22Rv1 (cell line): ENCODE data around the gene FAM24B.

Source experiments
- ZFX ChIP-seq: fragments of 450-650 bp; IDR thresholded peaks from 2 replicates; pipeline ENCODE4 v1.6.1; 2017; ENCODE audit warnings: antibody characterized with exemption, borderline replicate concordance
- TF ChIP-seq, protein P1 (sequence below): fragments of 450-650 bp; IDR thresholded peaks from 2 replicates; pipeline ENCODE4 v1.5.1; 2017; ENCODE audit warnings: mild to moderate bottlenecking

DNA sequence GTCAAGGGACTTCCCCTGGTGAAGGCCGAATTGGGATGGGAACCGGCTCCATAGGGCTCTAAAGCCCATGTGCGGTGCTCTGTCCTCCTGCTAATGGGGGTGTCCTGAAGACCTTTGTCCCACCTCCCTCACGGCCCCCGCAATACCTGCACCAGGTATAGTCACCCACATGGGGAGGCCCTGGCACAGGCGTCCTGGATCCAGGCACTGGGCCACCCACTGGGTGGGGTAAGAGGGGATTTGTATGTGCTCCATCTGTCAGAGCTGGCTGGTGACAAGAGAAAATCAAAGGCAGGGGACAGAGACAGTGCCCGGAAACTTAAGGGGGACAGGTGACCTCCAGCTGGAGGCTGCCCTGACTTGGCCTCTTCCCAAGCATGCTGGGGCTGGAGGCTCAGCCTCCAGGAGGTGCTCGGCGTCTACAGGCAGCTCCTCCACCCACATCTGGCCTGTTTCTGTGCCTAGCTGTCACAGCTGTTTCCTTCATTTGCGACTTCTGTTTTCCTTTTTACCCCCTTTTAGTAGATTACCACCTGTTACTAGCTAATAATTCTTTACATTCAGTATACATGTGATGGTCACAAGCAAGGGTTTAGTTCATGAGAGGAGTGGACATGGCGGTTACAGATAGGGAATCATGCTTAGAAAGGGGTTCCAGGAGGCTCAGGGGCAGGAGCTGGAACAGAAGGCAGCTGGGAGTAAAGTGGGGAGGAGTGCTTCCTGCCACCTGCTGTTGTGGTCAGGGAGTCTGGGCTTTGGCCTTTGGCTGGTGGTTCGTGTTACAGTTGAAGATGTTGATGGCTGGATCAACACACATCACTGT, 31.4 kb downstream of the FAM24B start:
- TF ChIP-seq, protein P1, sequence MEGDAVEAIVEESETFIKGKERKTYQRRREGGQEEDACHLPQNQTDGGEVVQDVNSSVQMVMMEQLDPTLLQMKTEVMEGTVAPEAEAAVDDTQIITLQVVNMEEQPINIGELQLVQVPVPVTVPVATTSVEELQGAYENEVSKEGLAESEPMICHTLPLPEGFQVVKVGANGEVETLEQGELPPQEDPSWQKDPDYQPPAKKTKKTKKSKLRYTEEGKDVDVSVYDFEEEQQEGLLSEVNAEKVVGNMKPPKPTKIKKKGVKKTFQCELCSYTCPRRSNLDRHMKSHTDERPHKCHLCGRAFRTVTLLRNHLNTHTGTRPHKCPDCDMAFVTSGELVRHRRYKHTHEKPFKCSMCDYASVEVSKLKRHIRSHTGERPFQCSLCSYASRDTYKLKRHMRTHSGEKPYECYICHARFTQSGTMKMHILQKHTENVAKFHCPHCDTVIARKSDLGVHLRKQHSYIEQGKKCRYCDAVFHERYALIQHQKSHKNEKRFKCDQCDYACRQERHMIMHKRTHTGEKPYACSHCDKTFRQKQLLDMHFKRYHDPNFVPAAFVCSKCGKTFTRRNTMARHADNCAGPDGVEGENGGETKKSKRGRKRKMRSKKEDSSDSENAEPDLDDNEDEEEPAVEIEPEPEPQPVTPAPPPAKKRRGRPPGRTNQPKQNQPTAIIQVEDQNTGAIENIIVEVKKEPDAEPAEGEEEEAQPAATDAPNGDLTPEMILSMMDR = no peak
- no peak for TF ChIP-seq ZFX
